Chondrocyte (in vitro differentiated cells): ENCODE data around the gene DCTN1. TPM values are rescaled to one million over a fixed set of nuclear protein-coding genes. Genes with fewer than 3 reads are reported as not detected.

Source experiments
- DNase-seq: peaks from one replicate; pipeline ENCODE4 v3.0.0; 2021; ENCODE audit warnings: mixed read lengths, low spot score
- H3K27ac Mint-ChIP-seq: one replicate; pipeline ENCODE4 v1.8.0; 2021; ENCODE audit warnings: mild to moderate bottlenecking, moderate library complexity, mixed read lengths; ENCODE audit not compliant: unreplicated experiment
- H3K27me3 Mint-ChIP-seq: 2 replicates; pipeline ENCODE4 v1.8.0; 2021; ENCODE audit warnings: low read depth, mixed read lengths
- H3K36me3 Mint-ChIP-seq: 2 replicates; pipeline ENCODE4 v1.8.0; 2021; ENCODE audit warnings: low read depth, mixed read lengths
- H3K4me1 Mint-ChIP-seq: 2 replicates; pipeline ENCODE4 v1.8.0; 2021; ENCODE audit warnings: low read depth, mild to moderate bottlenecking, mixed read lengths
- H3K4me3 Mint-ChIP-seq: one replicate; pipeline ENCODE4 v1.8.0; 2021; ENCODE audit warnings: mild to moderate bottlenecking, moderate library complexity, mixed read lengths; ENCODE audit not compliant: unreplicated experiment
- H3K9me3 Mint-ChIP-seq: 2 replicates; pipeline ENCODE4 v1.8.0; 2021; ENCODE audit warnings: low read depth, mixed read lengths
- CTCF ChIP-seq: fragments of 200-600 bp; sonication (generic); IDR thresholded peaks from 2 replicates; pipeline ENCODE4 v1.5.0; 2021; ENCODE audit warnings: antibody characterized with exemption, mild to moderate bottlenecking, moderate library complexity
- total RNA-seq: library from RNA; stranded (reverse); gene quantifications from 3 replicates; pipeline ENCODE4 v1.2.1, GENCODE V29; 2021

DCTN1 gene
- total RNA-seq, 1 donor from 2014 or later, result 157 TPM

- Mint-ChIP-seq H3K4me1 (peaks cover 42% of the 10 kb centered on the region), H3K4me3 (no peak overlapping the region), H3K27ac (no peak overlapping the region), H3K27me3 (no peaks in the 10 kb centered on the region), H3K36me3 (peaks cover 14% of the 10 kb centered on the region), H3K9me3 (no peaks in the 10 kb centered on the region)
- no peak for TF ChIP-seq CTCF
- DNase-seq, result no peak
Measured at GRCh38 chr2:74378007-74378406, 2.1 kb downstream of the DCTN1 start.

GRCh38 chr2:74375838-74376237 is 4.3 kb downstream of the DCTN1 start:
- no peak for DNase-seq
- TF ChIP-seq CTCF, result no peak
- H3K27me3 Mint-ChIP-seq, result no peaks in the 10 kb centered on the region
- H3K4me3 Mint-ChIP-seq, result no peak overlapping the region
- H3K36me3 Mint-ChIP-seq, result peaks cover 21% of the 10 kb centered on the region
- H3K9me3 Mint-ChIP-seq, result no peaks in the 10 kb centered on the region
- H3K27ac Mint-ChIP-seq, result no peak overlapping the region
- peaks cover 32% of the 10 kb centered on the region for H3K4me1 Mint-ChIP-seq

- H3K9me3 Mint-ChIP-seq, result no peaks in the 10 kb centered on the region
- no peaks in the 10 kb centered on the region for H3K27me3 Mint-ChIP-seq
- DNase-seq, result no peak
- no peak overlapping the region for H3K4me3 Mint-ChIP-seq
- peaks cover 21% of the 10 kb centered on the region for H3K4me1 Mint-ChIP-seq
- peaks cover 29% of the 10 kb centered on the region for H3K36me3 Mint-ChIP-seq
- no peak overlapping the region for H3K27ac Mint-ChIP-seq
- no peak for TF ChIP-seq CTCF
Measured at GRCh38 chr2:74374509-74375205, 5.5 kb downstream of the DCTN1 start.

GRCh38 chr2:74373985-74374384 is 6.1 kb downstream of the DCTN1 start:
- TF ChIP-seq CTCF, result no peak
- Mint-ChIP-seq H3K9me3 (no peaks in the 10 kb centered on the region), H3K27me3 (no peaks in the 10 kb centered on the region), H3K27ac (no peak overlapping the region), H3K36me3 (peaks cover 34% of the 10 kb centered on the region), H3K4me3 (no peak overlapping the region), H3K4me1 (peaks cover 16% of the 10 kb centered on the region)
- no peak for DNase-seq

- no peak overlapping the region for H3K4me3 Mint-ChIP-seq
- DNase-seq, result no peak
- TF ChIP-seq CTCF, result no peak
- no peaks in the 10 kb centered on the region for H3K27me3 Mint-ChIP-seq
- no peaks in the 10 kb centered on the region for H3K9me3 Mint-ChIP-seq
- peaks cover 41% of the 10 kb centered on the region for H3K36me3 Mint-ChIP-seq
- peaks cover 11% of the 10 kb centered on the region for H3K4me1 Mint-ChIP-seq
- H3K27ac Mint-ChIP-seq, result no peak overlapping the region
Measured at GRCh38 chr2:74373221-74373676, 6.9 kb downstream of the DCTN1 start.
